ENCODE results near the gene KNG1. TPM values are rescaled to one million over a fixed set of nuclear protein-coding genes. Genes with fewer than 3 reads are reported as not detected.
"Not testable (repeated sequence)": the region's sequence is repeated elsewhere in the genome, so short reads cannot be mapped to it uniquely, and the experiment has no call there.

KNG1 gene
- total RNA-seq, 4 donors from 2014 or later: not detected

DNA sequence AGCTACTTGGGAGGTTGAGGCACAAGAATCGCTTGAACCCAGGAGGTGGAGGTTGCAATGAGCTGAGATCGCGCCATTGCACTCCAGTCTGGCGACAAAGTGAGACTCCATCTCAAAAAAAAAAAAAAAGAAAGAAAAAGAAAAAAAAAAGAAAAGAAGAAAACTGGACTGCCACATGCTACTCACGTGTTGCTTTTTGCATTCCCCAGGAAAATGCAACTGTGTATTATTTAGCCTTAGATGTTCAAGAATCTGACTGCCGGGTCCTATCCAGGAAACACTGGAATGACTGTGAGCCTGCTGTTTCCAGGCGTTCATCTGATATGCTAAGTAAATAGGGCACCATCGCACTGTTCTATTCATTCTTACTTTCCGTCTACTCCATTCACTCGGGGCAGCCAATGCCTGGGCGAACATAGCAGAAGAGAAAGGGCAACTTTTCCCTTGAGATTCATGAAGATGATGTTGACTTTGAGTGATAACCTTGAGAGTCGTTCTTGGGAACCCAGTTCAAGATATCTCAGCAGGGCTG lies 30.0 kb upstream of the KNG1 start:
- intact Hi-C loops (cut with DNase I): no loop called here
- TF ChIP-seq, protein P1, sequence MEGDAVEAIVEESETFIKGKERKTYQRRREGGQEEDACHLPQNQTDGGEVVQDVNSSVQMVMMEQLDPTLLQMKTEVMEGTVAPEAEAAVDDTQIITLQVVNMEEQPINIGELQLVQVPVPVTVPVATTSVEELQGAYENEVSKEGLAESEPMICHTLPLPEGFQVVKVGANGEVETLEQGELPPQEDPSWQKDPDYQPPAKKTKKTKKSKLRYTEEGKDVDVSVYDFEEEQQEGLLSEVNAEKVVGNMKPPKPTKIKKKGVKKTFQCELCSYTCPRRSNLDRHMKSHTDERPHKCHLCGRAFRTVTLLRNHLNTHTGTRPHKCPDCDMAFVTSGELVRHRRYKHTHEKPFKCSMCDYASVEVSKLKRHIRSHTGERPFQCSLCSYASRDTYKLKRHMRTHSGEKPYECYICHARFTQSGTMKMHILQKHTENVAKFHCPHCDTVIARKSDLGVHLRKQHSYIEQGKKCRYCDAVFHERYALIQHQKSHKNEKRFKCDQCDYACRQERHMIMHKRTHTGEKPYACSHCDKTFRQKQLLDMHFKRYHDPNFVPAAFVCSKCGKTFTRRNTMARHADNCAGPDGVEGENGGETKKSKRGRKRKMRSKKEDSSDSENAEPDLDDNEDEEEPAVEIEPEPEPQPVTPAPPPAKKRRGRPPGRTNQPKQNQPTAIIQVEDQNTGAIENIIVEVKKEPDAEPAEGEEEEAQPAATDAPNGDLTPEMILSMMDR (IDR thresholded peaks at IDR 0.05): no peak
- TF ChIP-seq POLR2A (IDR thresholded peaks at IDR 0.05): no peak
- Histone ChIP-seq H3K27me3 (peaks cover 0 to 13% (median 0%) of the 10 kb centered on the region in 4 donors), H3K27ac (no peak overlapping the region), H3K4me3 (no peak overlapping the region), H3K36me3 (no peaks in the 10 kb centered on the region), H3K4me1 (no peaks in the 10 kb centered on the region), H3K9me3 (peaks cover 0 to 12% (median 0%) of the 10 kb centered on the region in 3 donors)
- 67 to 71% methylated on average over 12 of the region's 12 CpGs for WGBS, 2 donors
- no peak for DNase-seq

DNA sequence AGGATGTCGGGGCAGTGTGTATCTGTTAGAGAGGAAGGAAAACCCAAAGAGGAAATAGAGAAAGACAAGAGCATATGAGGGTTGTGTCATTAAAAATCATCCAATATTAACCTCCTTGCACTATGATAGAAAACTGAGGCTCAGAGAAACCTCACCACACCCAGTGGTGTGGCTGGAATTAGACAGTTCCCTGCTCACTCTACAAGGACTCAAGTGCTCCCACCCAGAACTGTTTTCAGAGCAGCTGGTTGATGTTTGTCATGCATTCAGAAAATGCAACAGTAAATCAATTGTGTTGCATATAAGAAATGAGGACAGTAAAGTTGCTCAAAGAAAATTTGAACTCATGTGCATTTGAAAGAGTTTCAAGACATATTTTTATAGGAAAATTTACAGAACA lies 26.9 kb upstream of the KNG1 start:
- H3K4me3 ChIP-seq; H3K36me3 ChIP-seq; intact Hi-C loops (cut with DNase I); DNase-seq; H3K27ac ChIP-seq; H3K9me3 ChIP-seq; H3K4me1 ChIP-seq: not testable (repeated sequence)
- WGBS, 2 donors: 88 to 100% methylated on average over 1 of the region's 1 CpG
- H3K27me3 ChIP-seq: peaks cover 0 to 17% (median 0%) of the 10 kb centered on the region in 4 donors

DNA sequence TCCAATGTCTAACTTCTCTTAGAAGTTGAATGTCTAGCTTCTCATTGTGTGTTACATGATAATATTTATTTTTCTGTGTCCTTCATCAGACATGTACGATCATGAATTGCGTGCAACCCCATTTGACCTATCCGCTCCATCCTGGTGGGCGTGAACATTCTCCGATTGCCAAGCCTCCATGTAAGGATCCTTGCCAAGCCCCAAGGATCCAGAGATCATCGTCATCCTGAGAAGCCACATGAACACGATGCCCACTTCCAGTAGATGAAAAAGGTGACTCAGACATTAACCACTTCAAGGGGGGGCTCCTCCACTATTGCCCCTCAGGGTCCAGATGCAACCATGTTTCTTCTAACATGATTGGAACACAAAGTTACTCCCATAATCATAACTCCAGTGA lies 25.5 kb upstream of the KNG1 start:
- H3K4me3 ChIP-seq: no peak overlapping the region
- H3K27me3 ChIP-seq: peaks cover 0 to 9% (median 0%) of the 10 kb centered on the region in 4 donors
- H3K4me1 ChIP-seq: no peaks in the 10 kb centered on the region
- no peak overlapping the region for H3K27ac ChIP-seq
- no peak for TF ChIP-seq POLR2A (IDR thresholded peaks at IDR 0.05)
- TF ChIP-seq, protein P1 (IDR thresholded peaks at IDR 0.05): no peak
- 73 to 75% methylated on average over 7 of the region's 7 CpGs for WGBS, 2 donors
- DNase-seq: no peak
- H3K36me3 ChIP-seq: no peaks in the 10 kb centered on the region
- intact Hi-C loops (cut with DNase I): no loop called here
- no peaks in the 10 kb centered on the region for H3K9me3 ChIP-seq

DNA sequence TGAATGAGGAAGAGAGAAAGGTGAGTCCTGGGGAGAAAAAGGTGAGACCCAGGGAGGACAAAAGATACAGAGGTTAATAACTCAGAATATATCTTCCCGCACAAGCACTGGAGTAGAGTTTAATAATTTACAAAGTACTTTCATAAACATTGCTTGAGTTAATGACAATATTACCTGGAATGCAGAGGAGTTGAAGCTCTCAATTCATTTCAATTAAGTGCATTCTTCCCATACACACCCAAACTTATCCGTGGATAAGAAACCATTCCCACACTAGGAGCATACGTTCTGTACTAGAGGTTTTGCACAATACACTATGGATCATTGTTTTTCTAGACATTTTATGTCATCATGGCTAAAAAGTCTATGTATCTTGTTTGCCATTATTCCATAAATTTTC lies 23.3 kb upstream of the KNG1 start:
- H3K9me3 ChIP-seq: no peaks in the 10 kb centered on the region
- no peaks in the 10 kb centered on the region for H3K4me1 ChIP-seq
- no peaks in the 10 kb centered on the region for H3K36me3 ChIP-seq
- no peak for TF ChIP-seq POLR2A (IDR thresholded peaks at IDR 0.05)
- TF ChIP-seq, protein P1 (IDR thresholded peaks at IDR 0.05): no peak
- WGBS, 2 donors: 81 to 88% methylated on average over 3 of the region's 3 CpGs
- no peak overlapping the region for H3K4me3 ChIP-seq
- H3K27ac ChIP-seq: no peak overlapping the region
- peaks cover 0 to 9% (median 0%) of the 10 kb centered on the region in 4 donors for H3K27me3 ChIP-seq
- DNase-seq: no peak
- intact Hi-C loops (cut with DNase I): no loop called here

DNA sequence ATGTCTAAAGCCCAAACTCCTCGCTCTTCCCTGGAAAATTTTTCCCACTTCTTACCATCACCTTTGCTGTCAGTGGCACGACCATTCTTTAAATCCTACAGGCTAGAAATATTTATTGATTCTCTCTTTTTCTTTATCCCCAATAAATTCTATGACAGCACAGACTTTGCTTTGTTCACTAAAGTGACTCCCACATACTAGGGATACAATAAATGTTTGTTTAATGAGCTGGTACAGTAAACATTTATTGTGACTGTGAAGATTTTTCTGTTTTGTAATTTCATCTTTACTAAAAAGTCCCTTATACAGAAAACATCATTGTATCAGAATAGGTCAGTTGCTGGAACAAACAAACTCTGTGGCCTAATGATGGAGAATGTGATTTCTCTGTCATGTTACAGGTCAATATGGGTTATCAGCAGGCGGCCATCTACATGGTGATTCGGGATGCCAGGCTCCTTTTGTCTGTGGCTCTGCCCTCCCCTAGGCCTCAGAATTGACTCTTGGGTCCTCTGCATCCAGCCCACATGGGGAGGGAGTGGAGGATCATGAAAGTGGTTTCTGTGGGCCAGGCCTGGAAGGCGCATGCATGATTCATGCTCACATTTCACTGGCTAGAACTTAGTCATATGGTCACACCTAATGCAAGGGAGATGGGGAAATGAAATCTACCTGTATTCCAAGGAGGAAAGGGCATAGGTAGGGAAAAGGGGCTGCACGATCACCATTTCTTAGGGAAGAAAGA lies 22.7 kb upstream of the KNG1 start:
- intact Hi-C loops (cut with DNase I): no loop called here
- H3K4me1 ChIP-seq: no peaks in the 10 kb centered on the region
- H3K9me3 ChIP-seq: no peaks in the 10 kb centered on the region
- H3K27ac ChIP-seq: no peak overlapping the region
- H3K27me3 ChIP-seq: peaks cover 0 to 9% (median 0%) of the 10 kb centered on the region in 4 donors
- DNase-seq: no peak
- 70 to 78% methylated on average over 6 of the region's 6 CpGs for WGBS, 2 donors
- H3K4me3 ChIP-seq: no peak overlapping the region
- no peaks in the 10 kb centered on the region for H3K36me3 ChIP-seq
- TF ChIP-seq, protein P1 (IDR thresholded peaks at IDR 0.05): no peak
- TF ChIP-seq POLR2A (IDR thresholded peaks at IDR 0.05): no peak
